ENCODE results near the gene LMBRD1.

The LMBRD1 gene

GRCh38 chr6:69630767-69631166 lies 166.0 kb downstream of the LMBRD1 start:
- no peak for DNase-seq (ENCODE audit: low read depth)
- H3K4me3 ChIP-seq (ENCODE audit: low read depth, low read length), result no peak overlapping the region
- TF ChIP-seq, protein P1, sequence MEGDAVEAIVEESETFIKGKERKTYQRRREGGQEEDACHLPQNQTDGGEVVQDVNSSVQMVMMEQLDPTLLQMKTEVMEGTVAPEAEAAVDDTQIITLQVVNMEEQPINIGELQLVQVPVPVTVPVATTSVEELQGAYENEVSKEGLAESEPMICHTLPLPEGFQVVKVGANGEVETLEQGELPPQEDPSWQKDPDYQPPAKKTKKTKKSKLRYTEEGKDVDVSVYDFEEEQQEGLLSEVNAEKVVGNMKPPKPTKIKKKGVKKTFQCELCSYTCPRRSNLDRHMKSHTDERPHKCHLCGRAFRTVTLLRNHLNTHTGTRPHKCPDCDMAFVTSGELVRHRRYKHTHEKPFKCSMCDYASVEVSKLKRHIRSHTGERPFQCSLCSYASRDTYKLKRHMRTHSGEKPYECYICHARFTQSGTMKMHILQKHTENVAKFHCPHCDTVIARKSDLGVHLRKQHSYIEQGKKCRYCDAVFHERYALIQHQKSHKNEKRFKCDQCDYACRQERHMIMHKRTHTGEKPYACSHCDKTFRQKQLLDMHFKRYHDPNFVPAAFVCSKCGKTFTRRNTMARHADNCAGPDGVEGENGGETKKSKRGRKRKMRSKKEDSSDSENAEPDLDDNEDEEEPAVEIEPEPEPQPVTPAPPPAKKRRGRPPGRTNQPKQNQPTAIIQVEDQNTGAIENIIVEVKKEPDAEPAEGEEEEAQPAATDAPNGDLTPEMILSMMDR (IDR thresholded peaks at IDR 0.05; ENCODE audit: control insufficient read depth, extremely low read depth, insufficient read depth), result no peak

- H3K4me3 ChIP-seq (ENCODE audit: low read depth, low read length), result no peak overlapping the region
- TF ChIP-seq, protein P1 (IDR thresholded peaks at IDR 0.05; ENCODE audit: control insufficient read depth, extremely low read depth, insufficient read depth), result no peak
- no peak for DNase-seq (ENCODE audit: low read depth)
Observed at GRCh38 chr6:69627625-69628024, 169.2 kb downstream of the LMBRD1 start.

- DNase-seq (ENCODE audit: low read depth), result no peak
- no peak overlapping the region for H3K4me3 ChIP-seq (ENCODE audit: low read depth, low read length)
- TF ChIP-seq, protein P1 (IDR thresholded peaks at IDR 0.05; ENCODE audit: control insufficient read depth, extremely low read depth, insufficient read depth), result no peak
Observed at GRCh38 chr6:69624944-69625343, 171.9 kb downstream of the LMBRD1 start.
